Parathyroid adenoma (tissue), 2 donors: Measurements from ENCODE around the gene NDUFB7.
"Not testable (repeated sequence)": the region's sequence is repeated elsewhere in the genome, so short reads cannot be mapped to it uniquely, and the experiment has no call there.

Experiments used
- H2AFZ ChIP-seq: fragments of 300-600 bp; sonication (generic); one replicate; pipeline ENCODE4 v1.7.0; 2017; ENCODE audit warnings: antibody characterized with exemption, mild to moderate bottlenecking
- H3K27ac ChIP-seq: fragments of 300-600 bp; sonication (generic); one replicate; pipeline ENCODE4 v1.7.0; 2017
- H3K27me3 ChIP-seq: fragments of 300-600 bp; sonication (generic); one replicate; pipeline ENCODE4 v1.7.0; 2017; ENCODE audit warnings: low read length; ENCODE audit not compliant: control insufficient read depth, insufficient read depth
- H3K36me3 ChIP-seq: fragments of 300-600 bp; sonication (generic); one replicate; pipeline ENCODE4 v1.7.0; 2017; ENCODE audit warnings: low read length; ENCODE audit not compliant: control insufficient read depth, insufficient read depth
- H3K4me1 ChIP-seq: fragments of 300-600 bp; sonication (generic); one replicate; pipeline ENCODE4 v1.7.0; 2017; ENCODE audit warnings: control low read depth
- H3K4me2 ChIP-seq: fragments of 300-600 bp; sonication (generic); one replicate; pipeline ENCODE4 v1.7.0; 2017; ENCODE audit warnings: low read length
- H3K4me3 ChIP-seq: fragments of 300-600 bp; sonication (generic); one replicate; pipeline ENCODE4 v1.7.0; 2017; ENCODE audit warnings: low read depth, low read length
- H3K79me2 ChIP-seq: fragments of 300-600 bp; sonication (generic); one replicate; pipeline ENCODE4 v1.7.0; 2017; ENCODE audit warnings: control low read depth
- H3K9ac ChIP-seq: fragments of 300-600 bp; sonication (generic); one replicate; pipeline ENCODE4 v1.7.0; 2017; ENCODE audit warnings: mild to moderate bottlenecking
- H3K9me3 ChIP-seq: fragments of 300-600 bp; sonication (generic); one replicate; pipeline ENCODE4 v1.7.0; 2017; ENCODE audit warnings: low read length; ENCODE audit not compliant: control insufficient read depth
- TF ChIP-seq, protein P1 (sequence below): fragments of 300-600 bp; sonication (generic); IDR thresholded peaks from one replicate; pipeline ENCODE4 v1.7.0; 2017; ENCODE audit warnings: antibody characterized with exemption, mild to moderate bottlenecking
- donor health status: primary hyperparathyroidism.

The NDUFB7 gene

DNA sequence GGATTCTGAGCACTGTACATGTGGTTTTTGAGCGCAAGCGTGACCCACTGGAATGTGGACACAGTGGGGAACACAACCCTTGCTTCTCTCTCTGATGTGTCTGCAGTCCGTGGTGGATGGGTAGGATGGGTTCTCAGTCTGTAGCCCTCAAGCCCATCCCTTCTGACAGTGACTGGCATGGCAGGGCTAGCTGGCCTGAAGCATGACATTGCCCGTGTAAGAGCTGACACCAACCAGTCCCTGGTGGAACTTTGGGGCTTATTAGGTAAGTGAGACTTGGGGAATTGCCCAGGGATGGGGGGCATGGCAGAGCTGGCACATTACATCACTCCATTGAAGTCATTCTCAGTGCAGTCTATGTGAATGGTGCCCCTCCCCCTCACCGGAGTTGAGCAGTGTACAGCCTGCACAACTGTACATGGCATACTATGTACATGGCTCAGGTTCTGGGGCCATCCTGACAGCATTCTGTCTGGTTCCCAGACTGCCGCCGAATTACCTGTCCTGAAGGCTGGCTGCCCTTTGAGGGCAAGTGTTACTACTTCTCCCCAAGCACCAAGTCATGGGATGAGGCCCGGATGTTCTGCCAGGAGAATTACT, 27.8 kb upstream of the NDUFB7 start:
- Histone ChIP-seq H3K79me2 (no peaks in the 10 kb centered on the region), H3K27me3 (no peaks in the 10 kb centered on the region), H3K9ac (no peak overlapping the region), H3K9me3 (no peaks in the 10 kb centered on the region), H3K36me3 (no peaks in the 10 kb centered on the region), H3K4me3 (no peak overlapping the region), H3K4me2 (no peak overlapping the region), H3K27ac (no peak overlapping the region), H2AFZ (no peak overlapping the region), H3K4me1 (no peaks in the 10 kb centered on the region)
- TF ChIP-seq, protein P1, sequence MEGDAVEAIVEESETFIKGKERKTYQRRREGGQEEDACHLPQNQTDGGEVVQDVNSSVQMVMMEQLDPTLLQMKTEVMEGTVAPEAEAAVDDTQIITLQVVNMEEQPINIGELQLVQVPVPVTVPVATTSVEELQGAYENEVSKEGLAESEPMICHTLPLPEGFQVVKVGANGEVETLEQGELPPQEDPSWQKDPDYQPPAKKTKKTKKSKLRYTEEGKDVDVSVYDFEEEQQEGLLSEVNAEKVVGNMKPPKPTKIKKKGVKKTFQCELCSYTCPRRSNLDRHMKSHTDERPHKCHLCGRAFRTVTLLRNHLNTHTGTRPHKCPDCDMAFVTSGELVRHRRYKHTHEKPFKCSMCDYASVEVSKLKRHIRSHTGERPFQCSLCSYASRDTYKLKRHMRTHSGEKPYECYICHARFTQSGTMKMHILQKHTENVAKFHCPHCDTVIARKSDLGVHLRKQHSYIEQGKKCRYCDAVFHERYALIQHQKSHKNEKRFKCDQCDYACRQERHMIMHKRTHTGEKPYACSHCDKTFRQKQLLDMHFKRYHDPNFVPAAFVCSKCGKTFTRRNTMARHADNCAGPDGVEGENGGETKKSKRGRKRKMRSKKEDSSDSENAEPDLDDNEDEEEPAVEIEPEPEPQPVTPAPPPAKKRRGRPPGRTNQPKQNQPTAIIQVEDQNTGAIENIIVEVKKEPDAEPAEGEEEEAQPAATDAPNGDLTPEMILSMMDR = no peak

DNA sequence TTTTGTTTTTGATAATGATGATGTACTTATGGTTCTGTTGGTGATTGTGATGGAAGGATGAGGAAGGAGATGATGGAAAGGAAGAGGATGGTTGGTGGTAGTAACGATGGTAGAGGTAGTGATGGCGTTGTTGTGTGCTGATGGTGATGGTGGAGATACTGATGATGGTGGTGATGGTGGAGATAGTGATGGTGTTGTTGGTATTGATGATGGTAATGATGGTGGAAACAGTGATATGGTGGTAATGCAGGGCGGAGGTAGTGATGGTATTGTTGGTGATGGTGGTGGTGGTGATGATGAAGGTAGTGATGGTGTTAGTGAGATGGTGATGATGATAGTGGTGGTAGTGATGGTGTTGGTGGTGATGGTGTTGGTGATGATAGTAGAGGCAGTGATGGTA, 23.7 kb upstream of the NDUFB7 start:
- H3K4me1 ChIP-seq = no peaks in the 10 kb centered on the region
- no peak overlapping the region for H3K4me3 ChIP-seq
- no peak overlapping the region for H2AFZ ChIP-seq
- no peak overlapping the region for H3K4me2 ChIP-seq
- no peaks in the 10 kb centered on the region for H3K36me3 ChIP-seq
- TF ChIP-seq, protein P1 = no peak
- no peak overlapping the region for H3K9ac ChIP-seq
- no peak overlapping the region for H3K27ac ChIP-seq
- H3K27me3 ChIP-seq = no peaks in the 10 kb centered on the region
- H3K9me3 ChIP-seq = no peaks in the 10 kb centered on the region
- H3K79me2 ChIP-seq = no peaks in the 10 kb centered on the region

DNA sequence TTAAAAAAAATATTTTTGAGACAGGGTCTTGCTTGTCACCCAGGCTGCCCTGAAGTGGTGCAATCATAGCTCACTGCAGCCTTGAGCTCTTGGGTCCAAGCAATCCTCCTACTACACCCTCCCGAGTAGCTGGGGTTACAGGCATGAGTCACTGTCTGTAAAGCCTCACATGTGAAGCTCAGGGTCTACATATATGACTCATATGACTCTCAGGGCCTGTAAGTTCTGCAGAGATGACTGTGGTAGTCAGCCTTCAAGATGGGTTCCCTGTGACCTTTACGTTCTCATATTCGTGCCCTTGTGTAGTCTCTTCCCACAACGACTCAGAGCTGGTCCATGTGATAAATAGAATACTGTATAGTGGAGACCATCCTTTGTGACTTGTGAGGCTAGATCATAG, 17.6 kb upstream of the NDUFB7 start:
- not testable (repeated sequence) for H3K4me3 ChIP-seq, H3K4me2 ChIP-seq, H3K9me3 ChIP-seq, H2AFZ ChIP-seq, H3K27ac ChIP-seq, H3K79me2 ChIP-seq, H3K9ac ChIP-seq, H3K36me3 ChIP-seq, H3K4me1 ChIP-seq, H3K27me3 ChIP-seq

DNA sequence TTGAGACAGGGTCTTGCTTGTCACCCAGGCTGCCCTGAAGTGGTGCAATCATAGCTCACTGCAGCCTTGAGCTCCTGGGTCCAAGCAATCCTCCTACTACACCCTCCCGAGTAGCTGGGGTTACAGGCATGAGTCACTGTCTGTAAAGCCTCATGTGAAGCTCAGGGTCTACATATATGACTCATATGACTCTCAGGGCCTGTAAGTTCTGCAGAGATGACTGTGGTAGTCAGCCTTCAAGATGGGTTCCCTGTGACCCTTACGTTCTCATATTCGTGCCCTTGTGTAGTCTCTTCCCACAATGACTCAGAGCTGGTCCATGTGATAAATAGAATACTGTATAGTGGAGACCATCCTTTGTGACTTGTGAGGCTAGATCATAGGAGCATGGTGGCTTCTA, 13.3 kb upstream of the NDUFB7 start:
- H3K36me3 ChIP-seq, H3K79me2 ChIP-seq, H3K4me1 ChIP-seq, H3K4me3 ChIP-seq, H3K9me3 ChIP-seq, H3K4me2 ChIP-seq, H3K27ac ChIP-seq, H3K9ac ChIP-seq, H3K27me3 ChIP-seq, H2AFZ ChIP-seq: not testable (repeated sequence)

DNA sequence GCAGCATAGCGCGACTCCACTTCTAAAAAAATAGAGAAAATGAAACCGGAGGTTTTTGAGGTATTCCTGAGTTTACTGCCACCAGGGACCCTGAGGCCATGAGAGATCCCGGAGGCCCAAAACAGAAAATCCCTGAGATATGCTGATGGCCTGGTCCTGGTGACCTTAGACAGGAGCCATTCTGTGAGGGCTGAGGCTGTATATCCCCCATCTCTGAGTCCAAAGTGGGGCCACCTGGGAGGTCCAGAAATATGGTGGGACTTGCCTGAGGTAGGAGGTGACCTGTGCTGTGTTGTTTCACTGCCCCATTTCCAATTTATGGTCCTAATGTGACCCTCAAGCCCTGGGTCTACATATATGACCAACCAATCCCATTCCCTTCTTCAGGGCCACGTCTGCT, 12.5 kb upstream of the NDUFB7 start:
- not testable (repeated sequence) for H3K4me1 ChIP-seq, H3K4me2 ChIP-seq, H2AFZ ChIP-seq, H3K4me3 ChIP-seq, H3K27ac ChIP-seq, H3K9me3 ChIP-seq, H3K36me3 ChIP-seq, H3K79me2 ChIP-seq, H3K27me3 ChIP-seq, H3K9ac ChIP-seq

DNA sequence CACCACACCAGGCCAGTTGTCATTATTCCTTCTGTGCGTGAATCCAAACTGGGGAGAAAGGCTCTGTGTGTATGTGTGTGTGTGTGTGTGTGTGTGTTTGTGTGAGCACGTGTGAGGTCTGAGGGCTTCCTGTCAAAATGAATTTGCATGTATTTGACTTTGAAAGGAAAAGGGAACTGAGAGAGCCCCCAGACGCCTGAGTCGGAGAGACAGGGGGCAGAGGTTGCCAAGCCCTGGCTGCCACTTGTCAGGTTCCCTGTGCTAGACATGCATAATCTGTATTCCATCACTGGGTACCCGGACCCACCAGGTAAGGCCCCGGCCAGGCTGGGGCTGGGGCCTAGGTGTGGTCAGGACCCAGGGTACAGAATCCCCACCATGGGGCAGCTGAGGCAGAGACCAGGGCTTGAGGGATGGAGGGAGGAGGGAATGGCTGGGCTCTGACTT, 11.1 kb upstream of the NDUFB7 start, which contains the start of gene CLEC17A:
Gene CLEC17A (plus strand): TSS at position 191 of the 447 bp plus-strand sequence. CDS start 77 bp downstream, at position 268.
- H3K9ac ChIP-seq = no peak within 1 kb of the TSS
- no peaks in the 10 kb centered on the region for H3K79me2 ChIP-seq
- TF ChIP-seq, protein P1 = no peak
- H3K9me3 ChIP-seq = no peaks in the 10 kb centered on the region
- H3K4me2 ChIP-seq = no peak within 1 kb of the TSS
- H3K4me1 ChIP-seq = no peaks in the 10 kb centered on the region
- no peak within 1 kb of the TSS for H3K4me3 ChIP-seq
- H3K36me3 ChIP-seq = no peaks in the 10 kb centered on the region
- no peak within 1 kb of the TSS for H3K27ac ChIP-seq
- no peak within 1 kb of the TSS for H2AFZ ChIP-seq
- H3K27me3 ChIP-seq = no peaks in the 10 kb centered on the region
